Lung (tissue), 12 donors: ENCODE data around the gene FFAR1. TPM values are rescaled to one million over a fixed set of nuclear protein-coding genes. Genes with fewer than 3 reads are reported as not detected.
"Not testable (repeated sequence)": the region's sequence is repeated elsewhere in the genome, so short reads cannot be mapped to it uniquely, and the experiment has no call there.

ENCODE experiments used
- ATAC-seq: fragments of 200-7000 bp; cut with Tn5 transposase; one replicate; pipeline ENCODE4 v1.9.1; 2020; ENCODE audit warnings: moderate number of reproducible peaks; ENCODE audit not compliant: insufficient read depth, low FRiP score
- DNase-seq, 3 donors: peaks; one replicate each; pipeline ENCODE4 v3.0.0-alpha.2; 2013 to 2017
- H3K27ac ChIP-seq, 2 donors: one replicate each; pipeline ENCODE4 v1.5.1; 2013; ENCODE audit warnings: mild to moderate bottlenecking in 2 of 2, moderate library complexity in 2 of 2, control low read depth in 1 of 2, inconsistent platforms in 1 of 2, low read depth in 1 of 2, low read length in 1 of 2
- H3K27me3 ChIP-seq, 3 donors: one replicate each; pipeline ENCODE4 v1.5.1; 2013; ENCODE audit warnings: low read length in 2 of 3; ENCODE audit not compliant: control insufficient read depth in 3 of 3, insufficient read depth in 3 of 3
- H3K36me3 ChIP-seq, 4 donors: one replicate each; pipeline ENCODE4 v1.5.1; 2013; ENCODE audit warnings: low read length in 4 of 4, mild to moderate bottlenecking in 1 of 4, moderate library complexity in 1 of 4; ENCODE audit not compliant: control insufficient read depth in 4 of 4, insufficient read depth in 4 of 4
- H3K4me1 ChIP-seq, 5 donors: one replicate each; pipeline ENCODE4 v1.5.1; 2013; ENCODE audit warnings: low read length in 5 of 5, mild to moderate bottlenecking in 2 of 5, moderate library complexity in 1 of 5; ENCODE audit not compliant: control insufficient read depth in 5 of 5, insufficient read depth in 5 of 5
- H3K4me3 ChIP-seq: one replicate; pipeline ENCODE4 v1.5.1; 2013; ENCODE audit warnings: mild to moderate bottlenecking, control low read depth, moderate library complexity
- H3K9ac ChIP-seq, 2 donors: one replicate each; pipeline ENCODE4 v1.5.1; 2013; ENCODE audit warnings: low read length in 2 of 2, control low read depth in 1 of 2; ENCODE audit not compliant: insufficient read depth in 1 of 2
- H3K9me3 ChIP-seq, 4 donors: one replicate each; pipeline ENCODE4 v1.5.1; 2013; ENCODE audit warnings: low read length in 3 of 4, mild to moderate bottlenecking in 1 of 4, moderate library complexity in 1 of 4; ENCODE audit not compliant: control insufficient read depth in 4 of 4, insufficient read depth in 3 of 4
- WGBS, 2 donors: extraction: QIAGEN DNeasy Blood & Tissue Kit; methylation state at CpG; one replicate each; pipeline ENCODE4 v1.1.7; 2013; 5-methylcytosine and 5-hydroxymethylcytosine counted together
- polyA plus RNA-seq, 2 donors: library from polyadenylated mRNA; stranded (reverse); fragments of 200-250 nt; gene quantifications; one replicate each; pipeline ENCODE4 v1.2.1, GENCODE V29; 2013
- total RNA-seq, 2 donors: library from RNA; depleted of rRNA in 1 of 2; stranded (reverse); fragments of >200 nt in 1 of 2; gene quantifications; one replicate each; pipeline ENCODE4 v1.2.1, GENCODE V29; 2014 to 2021
- TF ChIP-seq, protein P1 (sequence below): IDR thresholded peaks from 2 replicates; pipeline ENCODE4 v1.5.1; 2012; ENCODE audit warnings: mild to moderate bottlenecking; ENCODE audit errors: control extremely low read depth, extremely low read depth
- donor health status: control.
- donor health status: control.
- donor health status: Bipolar disorder and iron deficiency.
- donor health status: healthy.
- donor health status: DM: yes; HTN: yes; CAD: no.

FFAR1 gene
- total and polyA plus RNA-seq, 4 donors: 0.06 to 1.1 (median 0.43) TPM

GRCh38 chr19:35377656-35378055 lies 30.0 kb downstream of the FFAR1 start:
- Histone ChIP-seq H3K9me3 (no peaks in the 10 kb centered on the region), H3K4me3 (no peak overlapping the region), H3K9ac (no peak overlapping the region), H3K27ac (no peak overlapping the region), H3K4me1 (peaks cover 0 to 3% (median 0%) of the 10 kb centered on the region in 5 donors), H3K36me3 (no peaks in the 10 kb centered on the region), H3K27me3 (no peaks in the 10 kb centered on the region)
- no peak for DNase-seq
- no peak for ATAC-seq
- 25 to 52% methylated on average over 1 of the region's 1 CpG for WGBS, 2 donors
- TF ChIP-seq, protein P1, sequence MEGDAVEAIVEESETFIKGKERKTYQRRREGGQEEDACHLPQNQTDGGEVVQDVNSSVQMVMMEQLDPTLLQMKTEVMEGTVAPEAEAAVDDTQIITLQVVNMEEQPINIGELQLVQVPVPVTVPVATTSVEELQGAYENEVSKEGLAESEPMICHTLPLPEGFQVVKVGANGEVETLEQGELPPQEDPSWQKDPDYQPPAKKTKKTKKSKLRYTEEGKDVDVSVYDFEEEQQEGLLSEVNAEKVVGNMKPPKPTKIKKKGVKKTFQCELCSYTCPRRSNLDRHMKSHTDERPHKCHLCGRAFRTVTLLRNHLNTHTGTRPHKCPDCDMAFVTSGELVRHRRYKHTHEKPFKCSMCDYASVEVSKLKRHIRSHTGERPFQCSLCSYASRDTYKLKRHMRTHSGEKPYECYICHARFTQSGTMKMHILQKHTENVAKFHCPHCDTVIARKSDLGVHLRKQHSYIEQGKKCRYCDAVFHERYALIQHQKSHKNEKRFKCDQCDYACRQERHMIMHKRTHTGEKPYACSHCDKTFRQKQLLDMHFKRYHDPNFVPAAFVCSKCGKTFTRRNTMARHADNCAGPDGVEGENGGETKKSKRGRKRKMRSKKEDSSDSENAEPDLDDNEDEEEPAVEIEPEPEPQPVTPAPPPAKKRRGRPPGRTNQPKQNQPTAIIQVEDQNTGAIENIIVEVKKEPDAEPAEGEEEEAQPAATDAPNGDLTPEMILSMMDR: no peak

DNA sequence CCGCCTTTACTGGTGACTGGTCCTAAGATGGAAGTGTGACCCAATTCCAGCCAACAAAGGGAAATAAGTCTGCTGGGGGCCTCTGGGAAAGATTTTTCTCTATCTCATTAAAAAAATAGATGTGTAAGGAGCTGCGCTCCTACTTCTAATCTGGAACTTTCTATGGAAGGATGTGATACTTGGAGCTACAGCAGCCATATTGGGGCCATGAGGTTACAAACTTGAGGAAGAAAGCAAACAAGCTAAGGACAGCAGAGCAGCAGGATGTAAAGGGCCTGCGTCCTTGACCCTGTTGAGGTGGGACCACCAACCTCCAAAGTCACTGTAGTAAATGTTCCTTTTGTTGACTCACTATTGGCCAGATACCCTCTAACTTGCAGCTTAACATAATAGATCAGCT lies 30.7 kb downstream of the FFAR1 start:
- Histone ChIP-seq H3K9ac (no peak overlapping the region), H3K27ac (no peak overlapping the region), H3K4me1 (peaks cover 0 to 3% (median 0%) of the 10 kb centered on the region in 5 donors), H3K9me3 (no peaks in the 10 kb centered on the region), H3K27me3 (no peaks in the 10 kb centered on the region), H3K4me3 (no peak overlapping the region), H3K36me3 (no peaks in the 10 kb centered on the region)
- no peak for DNase-seq
- WGBS, 2 donors: 95% methylated on average over 3 of the region's 3 CpGs
- ATAC-seq: no peak
- TF ChIP-seq, protein P1: no peak

DNA sequence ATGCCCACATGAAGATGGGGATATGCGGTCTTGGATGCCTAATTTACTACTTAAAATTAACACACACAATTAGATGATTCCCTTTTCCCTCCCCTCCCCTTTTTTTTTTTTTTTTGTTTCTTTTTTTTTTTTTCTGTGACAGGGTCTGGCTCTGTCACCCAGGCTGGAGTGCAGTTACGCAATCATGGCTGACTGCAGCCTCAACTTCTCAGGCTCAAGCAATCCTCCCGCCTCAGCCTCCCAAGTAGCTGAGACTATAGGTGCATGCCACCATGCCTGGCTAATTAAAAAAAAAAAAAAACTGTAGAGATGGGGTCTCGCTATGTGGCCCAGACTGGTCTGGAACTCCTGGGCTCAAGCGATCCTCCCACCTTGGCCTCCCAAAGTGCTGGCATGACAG lies 31.8 kb downstream of the FFAR1 start:
- not testable (repeated sequence) for ATAC-seq, H3K36me3 ChIP-seq, H3K4me3 ChIP-seq, H3K9ac ChIP-seq, H3K9me3 ChIP-seq, H3K27me3 ChIP-seq, H3K27ac ChIP-seq, H3K4me1 ChIP-seq, DNase-seq
- WGBS, 2 donors: 83 to 95% methylated on average over 5 of the region's 5 CpGs

DNA sequence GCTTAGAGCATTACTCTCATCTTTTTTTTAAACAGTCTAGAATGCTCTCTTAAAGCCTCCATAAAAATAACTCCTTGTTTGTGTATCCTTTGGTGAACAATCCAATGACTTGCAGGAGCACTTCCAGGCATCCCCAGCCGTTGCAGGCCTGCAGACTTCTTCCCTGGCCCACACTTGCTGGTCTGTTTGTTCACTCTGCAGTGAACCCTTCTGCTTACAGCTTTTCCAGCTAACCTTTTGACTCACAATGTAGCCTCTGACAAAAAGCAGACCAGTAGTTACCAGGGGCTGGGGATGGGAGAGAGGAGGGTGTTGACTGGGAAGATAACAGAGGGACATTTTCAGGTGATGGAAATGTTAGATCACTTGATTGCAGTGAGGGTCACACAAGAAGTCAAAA lies 32.3 kb downstream of the FFAR1 start:
- no peaks in the 10 kb centered on the region for H3K27me3 ChIP-seq
- peaks cover 0 to 3% (median 0%) of the 10 kb centered on the region in 5 donors for H3K4me1 ChIP-seq
- no peak for ATAC-seq
- TF ChIP-seq, protein P1: no peak
- H3K9ac ChIP-seq: no peak overlapping the region
- 48 to 74% methylated on average over 1 of the region's 1 CpG for WGBS, 2 donors
- H3K36me3 ChIP-seq: no peaks in the 10 kb centered on the region
- no peak for DNase-seq
- no peak overlapping the region for H3K4me3 ChIP-seq
- H3K27ac ChIP-seq: no peak overlapping the region
- no peaks in the 10 kb centered on the region for H3K9me3 ChIP-seq
